ENCODE data around the gene CENPW. TPM values are rescaled to one million over a fixed set of nuclear protein-coding genes. Genes with fewer than 3 reads are reported as not detected.

The CENPW gene
- total and polyA plus RNA-seq, 8 donors, result 3.0 to 46.6 (median 7.0) TPM; not detected in 3

DNA sequence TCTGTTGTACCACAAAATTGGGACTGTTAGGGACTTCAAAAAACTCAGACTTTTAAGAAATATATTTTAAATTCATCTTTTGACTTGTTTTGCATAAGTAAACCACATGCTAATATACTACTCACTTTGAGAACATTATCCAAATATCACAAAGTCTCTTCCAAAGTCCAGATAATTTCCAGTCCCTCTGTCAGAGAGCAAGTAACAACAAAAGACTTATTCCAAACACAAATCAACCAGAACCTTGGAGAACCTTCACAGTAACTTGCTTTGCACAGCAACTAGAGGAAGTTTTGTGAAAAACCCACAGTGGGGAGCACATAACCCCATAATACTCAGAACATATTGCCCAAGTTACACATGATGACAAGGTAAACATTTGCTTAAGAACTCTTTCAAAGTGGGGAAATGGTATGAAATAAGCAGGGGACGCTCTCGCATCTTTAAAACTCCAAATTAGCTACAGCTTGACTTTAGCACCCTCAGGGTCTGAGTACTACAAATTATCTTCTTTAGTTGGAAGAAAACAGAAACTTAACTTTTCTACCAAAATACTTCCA is 37.8 kb downstream of the CENPW start:
- Histone ChIP-seq H3K4me1 (peaks cover 0 to 6% (median 0%) of the 10 kb centered on the region in 4 donors), H3K27ac (no peak overlapping the region), H3K4me3 (no peak overlapping the region), H3K9me3 (peaks cover 0 to 18% (median 5%) of the 10 kb centered on the region in 4 donors), H3K27me3 (no peaks in the 10 kb centered on the region), H3K36me3 (no peaks in the 10 kb centered on the region)
- intact Hi-C loops (cut with DNase I; ENCODE audit: low total_unique reads), result no loop called here
- 93 to 95% (median 93%) methylated on average over 2 of the region's 2 CpGs for WGBS, 5 donors
- DNase-seq, result no peak
- no peak for TF ChIP-seq EP300 (IDR thresholded peaks at IDR 0.05)

- 17 to 38% (median 24%) methylated on average over 1 of the region's 1 CpG for WGBS, 5 donors
- H3K4me1 ChIP-seq, result peaks cover 0 to 6% (median 0%) of the 10 kb centered on the region in 4 donors
- TF ChIP-seq POLR2AphosphoS5 (IDR thresholded peaks at IDR 0.05) (no peak), CTCF (IDR thresholded peaks at IDR 0.05) (no peak), POLR2A (IDR thresholded peaks at IDR 0.05) (no peak), EP300 (IDR thresholded peaks at IDR 0.05) (no peak)
- peak in 1 of 2 donors; percentile 20 for DNase-seq
- no peak overlapping the region for H3K27ac ChIP-seq
- no peaks in the 10 kb centered on the region for H3K36me3 ChIP-seq
- H3K9me3 ChIP-seq, result peaks cover 0 to 29% (median 14%) of the 10 kb centered on the region in 4 donors
- no peak overlapping the region for H3K4me3 ChIP-seq
- no peaks in the 10 kb centered on the region for H3K27me3 ChIP-seq
- intact Hi-C loops (cut with DNase I; ENCODE audit: low total_unique reads), result no loop called here
Observed at GRCh38 chr6:126380072-126380583, 40.2 kb downstream of the CENPW start.

GRCh38 chr6:126381498-126381897 is 41.6 kb downstream of the CENPW start:
- H3K4me3 ChIP-seq, result no peak overlapping the region
- TF ChIP-seq POLR2AphosphoS5 (IDR thresholded peaks at IDR 0.05), result no peak
- no peak for TF ChIP-seq CTCF (IDR thresholded peaks at IDR 0.05)
- no peak for TF ChIP-seq EP300 (IDR thresholded peaks at IDR 0.05)
- TF ChIP-seq POLR2A (IDR thresholded peaks at IDR 0.05), result no peak
- WGBS, 5 donors, result 94 to 98% (median 97%) methylated on average over 5 of the region's 5 CpGs
- H3K27ac ChIP-seq, result no peak overlapping the region
- peaks cover 0 to 6% (median 0%) of the 10 kb centered on the region in 4 donors for H3K4me1 ChIP-seq
- DNase-seq, result no peak
- H3K9me3 ChIP-seq, result peaks cover 0 to 29% (median 14%) of the 10 kb centered on the region in 4 donors
- H3K27me3 ChIP-seq, result no peaks in the 10 kb centered on the region
- H3K36me3 ChIP-seq, result no peaks in the 10 kb centered on the region
- intact Hi-C loops (cut with DNase I; ENCODE audit: low total_unique reads), result no loop called here

DNA sequence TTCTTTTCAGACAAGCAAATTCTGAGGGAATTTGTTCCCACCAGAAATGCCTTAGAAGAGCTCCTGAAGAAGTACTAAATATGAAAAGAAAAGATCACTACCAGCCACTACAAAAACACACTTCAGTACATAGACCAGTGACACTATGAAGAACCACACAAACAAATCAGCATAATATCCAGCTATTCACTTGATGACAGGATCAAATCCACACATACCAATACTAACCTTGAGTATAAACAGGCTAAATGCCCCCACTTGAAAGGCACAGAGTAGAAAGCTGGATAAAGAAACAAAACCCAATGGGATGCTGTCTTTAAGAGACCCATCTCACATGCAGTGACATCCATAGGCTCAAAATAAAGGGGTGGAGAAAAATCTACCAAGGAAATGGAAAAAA is 43.3 kb downstream of the CENPW start:
- DNase-seq, result no peak
- TF ChIP-seq EP300 (IDR thresholded peaks at IDR 0.05) (no peak), POLR2AphosphoS5 (IDR thresholded peaks at IDR 0.05) (no peak), POLR2A (IDR thresholded peaks at IDR 0.05) (no peak), CTCF (IDR thresholded peaks at IDR 0.05) (no peak)
- Histone ChIP-seq H3K9me3 (peaks cover 0 to 29% (median 14%) of the 10 kb centered on the region in 4 donors), H3K36me3 (no peaks in the 10 kb centered on the region), H3K4me1 (peaks cover 0 to 6% (median 0%) of the 10 kb centered on the region in 4 donors), H3K27ac (no peak overlapping the region), H3K4me3 (no peak overlapping the region), H3K27me3 (no peaks in the 10 kb centered on the region)
- intact Hi-C loops (cut with DNase I; ENCODE audit: low total_unique reads), result no loop called here

GRCh38 chr6:126385536-126385935 is 45.6 kb downstream of the CENPW start:
- TF ChIP-seq POLR2A (IDR thresholded peaks at IDR 0.05) (no peak), POLR2AphosphoS5 (IDR thresholded peaks at IDR 0.05) (no peak)
- intact Hi-C loops (cut with DNase I; ENCODE audit: low total_unique reads), result no loop called here
- Histone ChIP-seq H3K9me3 (peaks cover 0 to 29% (median 14%) of the 10 kb centered on the region in 4 donors), H3K4me1 (no peaks in the 10 kb centered on the region), H3K36me3 (no peaks in the 10 kb centered on the region), H3K4me3 (no peak overlapping the region), H3K27me3 (no peaks in the 10 kb centered on the region), H3K27ac (no peak overlapping the region)
- no peak for DNase-seq
- WGBS, 5 donors, result 95 to 100% (median 98%) methylated on average over 1 of the region's 1 CpG

Data from stomach (tissue), 9 donors.